Glomerular endothelial cell (primary cell): Measurements from ENCODE around the gene KY. TPM values are rescaled to one million over a fixed set of nuclear protein-coding genes. Genes with fewer than 3 reads are reported as not detected.

Experiments
- DNase-seq: peaks from one replicate; pipeline ENCODE4 v3.0.0-alpha.2; 2011; ENCODE audit warnings: low read depth, low spot score; ENCODE audit errors: extremely low read depth
- total RNA-seq: library from RNA; depleted of rRNA; stranded (reverse); fragments of >200 nt; gene quantifications from 2 replicates; pipeline ENCODE4 v1.2.3, GENCODE V29; 2015

The KY gene
- total RNA-seq, 1 donor from 2014 or later: 0.06 TPM

- no peak for DNase-seq
Measured at GRCh38 chr3:134620476-134621115, 30.2 kb downstream of the KY start.

- DNase-seq: no peak
Measured at GRCh38 chr3:134619884-134620445, 30.9 kb downstream of the KY start.

DNA sequence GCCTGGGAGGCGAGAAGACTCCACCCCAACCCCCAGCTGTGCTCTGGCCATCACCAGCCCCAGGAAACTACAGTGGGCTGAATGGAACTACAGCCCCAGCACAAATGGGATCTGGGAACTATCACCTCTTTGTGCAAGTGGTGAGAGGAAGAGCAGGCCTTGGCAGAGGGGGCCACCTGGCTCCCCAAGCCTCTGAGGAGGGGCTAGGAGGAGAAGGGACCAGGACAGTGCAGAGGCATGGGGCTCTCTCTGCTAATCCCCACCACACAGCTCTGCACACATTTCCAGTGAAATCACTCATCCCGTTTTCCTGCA is 31.6 kb downstream of the KY start:
- no peak for DNase-seq

DNA sequence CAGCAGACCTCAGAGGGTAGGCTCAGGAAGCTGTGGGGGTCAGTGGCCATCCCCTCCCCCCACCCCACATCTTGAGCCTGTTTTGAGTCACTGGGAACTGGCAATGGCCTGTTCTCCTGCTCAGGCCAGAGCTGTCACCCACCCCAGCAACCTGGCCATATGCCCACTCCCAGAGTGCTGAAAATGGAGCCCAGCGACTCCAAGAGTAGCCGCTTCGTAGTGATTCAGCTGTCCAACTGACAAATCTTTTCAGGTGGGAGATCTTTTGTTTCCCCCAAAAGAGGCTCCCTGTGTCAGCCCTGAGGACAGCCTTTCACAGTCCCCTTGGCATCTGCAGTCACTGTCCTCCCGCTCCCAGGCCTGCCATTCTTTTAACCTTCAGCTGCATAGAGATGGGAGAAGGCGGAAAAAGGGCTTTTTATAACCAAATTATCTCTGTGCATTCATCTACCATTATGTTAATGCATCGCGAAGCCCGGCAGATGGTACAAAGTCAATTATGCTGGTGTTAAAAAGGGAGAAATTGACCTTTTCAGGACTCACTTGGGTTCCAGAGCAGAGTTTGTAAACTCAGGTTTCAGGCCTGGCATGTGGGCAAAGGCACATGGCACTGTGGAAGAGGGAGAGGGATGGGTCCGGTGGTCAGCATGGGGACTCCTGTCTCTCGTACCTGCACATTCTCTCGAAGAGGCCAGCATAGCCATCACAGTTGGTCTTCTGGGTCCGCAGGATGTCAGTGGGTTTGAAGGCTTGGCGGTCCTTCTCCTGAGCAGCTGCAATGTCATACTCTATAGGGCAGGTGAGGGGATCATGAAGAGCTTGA is 32.1 kb downstream of the KY start:
- no peak for DNase-seq

- no peak for DNase-seq
Measured at GRCh38 chr3:134617608-134618477, 33.0 kb downstream of the KY start.

DNA sequence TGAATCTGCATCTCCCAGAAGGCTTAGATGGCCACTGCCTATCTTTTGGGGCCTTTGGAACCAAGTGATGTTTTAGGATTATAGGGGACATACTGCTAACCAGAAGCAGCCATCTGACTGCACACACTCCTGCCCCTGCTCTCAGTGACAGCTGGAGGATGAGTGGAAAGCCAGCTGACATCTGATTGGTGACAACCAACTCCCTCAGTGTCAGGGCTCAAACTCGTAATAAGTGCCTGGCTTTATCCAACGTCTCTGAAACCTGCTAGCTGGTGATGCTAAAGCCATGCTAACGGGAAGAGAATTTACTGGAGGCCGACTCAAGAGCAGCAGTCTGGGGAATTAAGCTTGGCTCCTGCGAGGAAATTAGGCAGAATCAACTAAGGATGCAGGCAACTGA is 35.1 kb downstream of the KY start:
- DNase-seq: no peak

GRCh38 chr3:134614955-134615354 is 35.9 kb downstream of the KY start:
- DNase-seq: no peak

GRCh38 chr3:134613006-134613520 is 37.8 kb downstream of the KY start:
- no peak for DNase-seq

GRCh38 chr3:134611516-134611915 is 39.3 kb downstream of the KY start:
- no peak for DNase-seq

GRCh38 chr3:134610432-134611385 is 40.1 kb downstream of the KY start:
- DNase-seq: no peak

- no peak for DNase-seq
Measured at GRCh38 chr3:134609821-134610431, 40.9 kb downstream of the KY start.

- DNase-seq: no peak
Measured at GRCh38 chr3:134608771-134609435, 41.9 kb downstream of the KY start.

- DNase-seq: no peak
Measured at GRCh38 chr3:134608023-134608770, 42.6 kb downstream of the KY start.

DNA sequence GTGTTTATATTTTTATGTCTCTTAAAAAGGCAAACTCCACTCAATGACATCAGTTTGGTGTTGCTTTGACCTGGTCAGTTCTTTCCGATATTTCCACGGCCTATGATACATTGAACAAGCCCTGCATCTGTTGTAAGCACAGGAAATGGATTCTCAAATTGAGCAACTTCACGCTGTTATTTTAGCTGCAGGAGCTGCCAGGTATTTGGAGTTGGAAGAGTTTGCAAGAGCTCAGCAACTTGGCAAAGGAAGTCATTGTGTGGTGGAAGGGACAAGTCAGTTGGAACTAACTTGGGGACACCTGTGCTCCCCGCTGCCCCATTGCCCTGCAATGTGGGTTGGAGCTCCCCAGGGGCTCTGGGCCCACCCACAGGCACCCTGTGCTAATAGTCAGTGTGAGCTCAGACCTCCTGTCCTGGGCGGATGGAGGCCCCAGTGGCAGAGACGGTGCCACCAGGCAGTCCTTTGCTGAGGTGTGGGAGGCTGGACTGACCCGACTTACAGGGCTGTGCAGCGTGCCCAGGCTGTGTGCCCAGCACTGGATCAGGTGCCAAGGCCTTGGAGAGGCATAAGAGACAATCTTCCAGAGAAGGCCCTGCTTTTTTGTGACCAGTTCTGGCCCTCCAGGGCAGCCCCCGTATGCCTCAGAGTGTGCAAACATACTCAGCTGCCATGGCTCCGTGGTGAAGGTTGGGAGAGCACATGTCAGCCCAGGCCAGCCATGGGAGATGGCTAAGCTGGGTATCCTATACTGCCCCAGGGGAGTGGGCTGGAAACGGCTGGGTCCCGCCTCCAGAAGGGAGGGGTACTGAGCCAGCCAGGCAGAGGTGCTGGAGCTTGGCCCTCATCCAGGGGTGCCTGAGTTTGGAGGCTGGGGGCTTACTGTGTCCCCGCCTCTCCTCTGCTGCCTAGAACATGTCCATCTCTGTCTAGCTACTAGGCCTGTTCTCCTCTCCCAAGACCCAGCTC is 43.5 kb downstream of the KY start:
- DNase-seq: no peak

DNA sequence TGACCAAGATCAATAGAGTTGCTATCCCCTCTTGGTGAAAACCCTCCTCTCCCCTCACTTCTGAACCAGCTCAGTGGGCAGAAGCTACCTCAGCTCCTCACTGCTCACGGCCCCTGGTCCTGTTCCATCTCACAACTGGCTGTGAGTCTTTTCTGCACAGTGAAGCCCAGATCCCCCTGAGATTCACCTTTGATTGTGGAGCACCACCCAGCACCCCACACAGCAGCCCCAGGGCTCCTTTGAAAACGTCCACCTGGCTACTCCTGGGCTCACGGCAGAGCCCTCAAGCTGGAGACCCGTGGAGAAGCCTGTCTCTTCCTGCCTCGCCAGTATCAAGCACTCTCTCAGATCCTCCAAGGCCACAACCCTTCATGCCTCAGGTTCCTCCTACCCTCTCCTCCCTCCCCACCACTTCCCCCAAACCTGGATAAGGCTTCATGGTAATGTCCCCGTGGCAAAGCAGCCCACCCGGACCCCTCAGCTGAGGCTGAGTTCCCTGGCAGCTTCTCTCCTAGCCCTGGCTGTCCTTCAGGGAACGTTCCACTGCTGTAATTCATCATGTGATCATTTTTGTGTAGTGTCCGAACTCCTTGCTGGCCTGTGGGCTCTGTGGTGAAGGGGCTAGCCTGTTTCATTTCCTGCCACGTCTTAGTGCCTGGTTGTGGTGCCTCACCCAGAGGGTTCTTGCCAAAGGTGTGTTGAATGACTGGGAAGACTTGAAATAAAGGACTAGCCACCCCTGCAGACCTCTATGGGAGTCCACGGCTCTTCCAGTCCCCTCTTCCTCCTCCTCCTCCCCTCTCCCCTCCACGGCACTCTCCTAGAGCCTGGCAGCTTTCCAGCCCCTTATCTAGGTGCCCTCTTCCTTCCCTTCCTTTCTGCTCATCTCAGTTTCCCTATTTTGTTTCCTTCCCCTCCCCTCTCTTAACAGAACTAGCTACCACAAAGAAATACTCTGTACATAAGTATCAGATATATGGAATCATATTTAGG is 44.5 kb downstream of the KY start:
- DNase-seq: no peak

DNA sequence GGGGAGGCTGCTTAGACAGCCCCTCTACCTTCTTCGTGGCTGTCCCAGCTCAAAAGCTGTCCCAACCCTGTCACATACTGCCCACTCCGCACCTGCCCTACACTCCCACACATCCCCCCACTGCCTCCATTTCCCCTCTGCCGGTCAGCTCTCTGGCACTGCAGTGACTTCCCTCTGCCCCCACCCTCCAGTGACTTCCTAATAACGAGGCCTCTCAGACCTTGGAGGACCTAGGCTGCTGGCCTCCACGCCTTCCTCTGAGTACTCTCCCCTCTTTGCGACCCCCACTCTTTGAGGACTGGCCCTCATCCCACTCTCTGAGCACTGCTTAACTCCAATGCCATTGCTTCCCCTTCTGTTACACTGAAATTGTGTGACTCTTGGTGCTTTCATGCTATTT is 45.3 kb downstream of the KY start:
- no peak for DNase-seq
